Upper lobe of right lung (tissue), 1 donor: ENCODE data around the gene ZBTB7C. TPM values are rescaled to one million over a fixed set of nuclear protein-coding genes. Genes with fewer than 3 reads are reported as not detected.

Experiments
- ATAC-seq: fragments of 200-7000 bp; cut with Tn5 transposase; one replicate; pipeline ENCODE4 v1.9.1; 2020; ENCODE audit warnings: mild to moderate bottlenecking, moderate library complexity
- DNase-seq: peaks from one replicate; pipeline ENCODE4 v3.0.0-alpha.2; 2020
- H3K27ac ChIP-seq: fragments of 200-600 bp; one replicate; pipeline ENCODE4 v1.8.0; 2022
- H3K27me3 ChIP-seq: fragments of 200-600 bp; one replicate; pipeline ENCODE4 v1.8.0; 2022; ENCODE audit warnings: mild to moderate bottlenecking
- H3K36me3 ChIP-seq: fragments of 200-600 bp; one replicate; pipeline ENCODE4 v1.8.0; 2022
- H3K4me1 ChIP-seq: fragments of 200-600 bp; one replicate; pipeline ENCODE4 v1.8.0; 2022
- H3K4me3 ChIP-seq: fragments of 200-600 bp; one replicate; pipeline ENCODE4 v1.8.0; 2022; ENCODE audit warnings: mild to moderate bottlenecking
- H3K9me3 ChIP-seq: fragments of 200-600 bp; one replicate; pipeline ENCODE4 v1.8.0; 2022
- CTCF ChIP-seq: fragments of 200-600 bp; IDR thresholded peaks from one replicate; pipeline ENCODE4 v1.8.0; 2022; ENCODE audit warnings: antibody characterized with exemption
- intact Hi-C: fragments of 100-400 bp; cut with DNase I; formaldehyde crosslinking; loops from one replicate; pipeline ENCODE4 v1.11.0; 2022
- total RNA-seq: library from RNA; stranded (reverse); fragmentation: NEBNext Ultra II Directional; extraction: Animal tissue kit (Norgen Biotek cat#: 25700); gene quantifications from one replicate; pipeline ENCODE4 v1.2.1, GENCODE V29; 2021
- donor health status: DM: no; HTN: yes; CAD: no; lungs with severe emphysema.

Gene ZBTB7C
- total RNA-seq, 1 donor from 2014 or later: 17.7 TPM

- H3K4me3 ChIP-seq: no peak overlapping the region
- H3K27me3 ChIP-seq: no peaks in the 10 kb centered on the region
- no peaks in the 10 kb centered on the region for H3K9me3 ChIP-seq
- H3K36me3 ChIP-seq: no peaks in the 10 kb centered on the region
- peak; percentile 15 for ATAC-seq
- DNase-seq: no peak
- H3K4me1 ChIP-seq: no peaks in the 10 kb centered on the region
- intact Hi-C loops: no loop called here
- no peak for TF ChIP-seq CTCF
- H3K27ac ChIP-seq: no peak overlapping the region
These were observed 193.1 kb downstream of the ZBTB7C start for GRCh38 chr18:48215876-48216638.

- TF ChIP-seq CTCF: no peak
- H3K4me1 ChIP-seq: no peaks in the 10 kb centered on the region
- no peaks in the 10 kb centered on the region for H3K9me3 ChIP-seq
- ATAC-seq: no peak
- DNase-seq: no peak
- intact Hi-C loops: no loop called here
- H3K4me3 ChIP-seq: no peak overlapping the region
- H3K36me3 ChIP-seq: no peaks in the 10 kb centered on the region
- H3K27ac ChIP-seq: no peak overlapping the region
- no peaks in the 10 kb centered on the region for H3K27me3 ChIP-seq
These were observed 195.4 kb downstream of the ZBTB7C start for GRCh38 chr18:48213791-48214190.

- TF ChIP-seq CTCF: no peak
- Histone ChIP-seq H3K9me3 (no peaks in the 10 kb centered on the region), H3K4me3 (no peak overlapping the region), H3K27me3 (no peaks in the 10 kb centered on the region), H3K36me3 (no peaks in the 10 kb centered on the region), H3K27ac (no peak overlapping the region), H3K4me1 (no peaks in the 10 kb centered on the region)
- DNase-seq (no peak), ATAC-seq (no peak)
- intact Hi-C loops: no loop called here
These were observed 200.6 kb downstream of the ZBTB7C start for GRCh38 chr18:48208432-48209140.

GRCh38 chr18:48207733-48208132 is 201.4 kb downstream of the ZBTB7C start:
- ATAC-seq (no peak), DNase-seq (no peak)
- H3K4me3 ChIP-seq: no peak overlapping the region
- no peaks in the 10 kb centered on the region for H3K27me3 ChIP-seq
- no peaks in the 10 kb centered on the region for H3K36me3 ChIP-seq
- TF ChIP-seq CTCF: no peak
- no peaks in the 10 kb centered on the region for H3K4me1 ChIP-seq
- no peaks in the 10 kb centered on the region for H3K9me3 ChIP-seq
- intact Hi-C loops: no loop called here
- no peak overlapping the region for H3K27ac ChIP-seq

GRCh38 chr18:48206887-48207286 is 202.3 kb downstream of the ZBTB7C start:
- intact Hi-C loops: no loop called here

More at GRCh38 chr18:48206887-48207286, 202.3 kb downstream of the ZBTB7C start:
- DNase-seq (no peak), ATAC-seq (no peak)
- Histone ChIP-seq H3K27ac (no peak overlapping the region), H3K36me3 (no peaks in the 10 kb centered on the region), H3K9me3 (no peaks in the 10 kb centered on the region), H3K4me1 (no peaks in the 10 kb centered on the region), H3K4me3 (no peak overlapping the region), H3K27me3 (no peaks in the 10 kb centered on the region)
- no peak for TF ChIP-seq CTCF
